Gastroesophageal sphincter (tissue), 4 donors: Measurements from ENCODE around the gene STRBP. TPM values are rescaled to one million over a fixed set of nuclear protein-coding genes. Genes with fewer than 3 reads are reported as not detected.

ENCODE experiments used
- ATAC-seq: fragments of 150-250 bp; one replicate; pipeline ENCODE4 v1.9.1; 2016; ENCODE audit warnings: mild to moderate bottlenecking, moderate library complexity
- H3K27ac ChIP-seq, 4 donors: fragments of 200-600 bp; sonication (generic) in 3 of 4; 1 replicate in 3 of 4; 2 replicates in 1 of 4; pipeline ENCODE4 v1.5.1; 2016 to 2019
- H3K27me3 ChIP-seq: fragments of 200-600 bp; sonication (generic); one replicate; pipeline ENCODE4 v1.5.1; 2019
- H3K36me3 ChIP-seq, 2 donors: fragments of 200-600 bp; sonication (generic); one replicate each; pipeline ENCODE4 v1.5.1; 2019; ENCODE audit warnings: control low read depth in 1 of 2
- H3K4me1 ChIP-seq, 3 donors: fragments of 200-600 bp; sonication (generic); 1 replicate in 2 of 3; 2 replicates in 1 of 3; pipeline ENCODE4 v1.5.1; 2016 to 2019; ENCODE audit warnings: control low read depth in 2 of 3
- H3K4me3 ChIP-seq, 2 donors: fragments of 200-600 bp; sonication (generic); one replicate each; pipeline ENCODE4 v1.5.1; 2019; ENCODE audit warnings: mild to moderate bottlenecking in 1 of 2, moderate library complexity in 1 of 2
- H3K9me3 ChIP-seq, 3 donors: fragments of 200-600 bp; sonication (generic); one replicate each; pipeline ENCODE4 v1.5.1; 2017 to 2019; ENCODE audit warnings: control low read depth in 2 of 3
- CTCF ChIP-seq, 4 experiments: fragments of 200-600 bp in 2 of 4; fragments of 450-650 bp in 2 of 4; sonication (generic) in 1 of 4; IDR thresholded peaks; one replicate each; pipeline ENCODE4 v1.5.1; 2017 to 2019; ENCODE audit warnings: antibody characterized with exemption in 4 of 4, mild to moderate bottlenecking in 2 of 4, moderate library complexity in 2 of 4
- EP300 ChIP-seq: sonication (generic); formaldehyde crosslinking; IDR thresholded peaks from one replicate; pipeline ENCODE4 v1.6.1; 2017; ENCODE audit warnings: antibody characterized with exemption, mild to moderate bottlenecking
- POLR2A ChIP-seq, 2 donors: fragments of 450-650 bp; IDR thresholded peaks; one replicate each; pipeline ENCODE4 v1.6.1; 2017; ENCODE audit warnings: antibody characterized with exemption in 2 of 2, mild to moderate bottlenecking in 2 of 2, moderate library complexity in 1 of 2
- POLR2AphosphoS5 ChIP-seq: sonication (generic); formaldehyde crosslinking; IDR thresholded peaks from one replicate; pipeline ENCODE4 v1.6.1; 2017; ENCODE audit warnings: antibody characterized with exemption
- WGBS, 2 donors: methylation state at CpG; one replicate each; pipeline ENCODE4 v1.1.5; 2018; ENCODE audit warnings: low coverage in 1 of 2; 5-methylcytosine and 5-hydroxymethylcytosine counted together
- total RNA-seq, 4 donors: library from RNA; depleted of rRNA; stranded (reverse); fragments of >200 nt; gene quantifications; one replicate each; pipeline ENCODE4 v1.1.0, GENCODE V29; 2016

Gene STRBP
- total RNA-seq, 4 donors from 2014 or later = 10.4 to 20.6 (median 14.8) TPM

- TF ChIP-seq EP300 (no peak), POLR2A (IDR thresholded peaks at IDR 0.05) (no peak), POLR2AphosphoS5 (no peak), CTCF (IDR thresholded peaks at IDR 0.05) (no peak)
- no peaks in the 10 kb centered on the region for H3K4me1 ChIP-seq
- no peaks in the 10 kb centered on the region for H3K9me3 ChIP-seq
- 82 to 97% methylated on average over 3 of the region's 3 CpGs for WGBS, 2 donors
- peaks cover 0 to 24% of the 10 kb centered on the region in 2 donors for H3K36me3 ChIP-seq
- no peaks in the 10 kb centered on the region for H3K27me3 ChIP-seq
- H3K27ac ChIP-seq = no peak overlapping the region
- H3K4me3 ChIP-seq = no peak overlapping the region
- no peak for ATAC-seq
These were observed 111.2 kb downstream of the STRBP start for GRCh38 chr9:123157221-123157620.

- WGBS, 2 donors = 70 to 80% methylated on average over 5 of the region's 5 CpGs
- no peak overlapping the region for H3K4me3 ChIP-seq
- H3K27me3 ChIP-seq = no peaks in the 10 kb centered on the region
- H3K4me1 ChIP-seq = no peaks in the 10 kb centered on the region
- H3K27ac ChIP-seq = no peak overlapping the region
- ATAC-seq = no peak
- TF ChIP-seq POLR2AphosphoS5 (no peak), POLR2A (IDR thresholded peaks at IDR 0.05) (no peak), EP300 (no peak), CTCF (IDR thresholded peaks at IDR 0.05) (no peak)
- peaks cover 0 to 14% of the 10 kb centered on the region in 2 donors for H3K36me3 ChIP-seq
- peaks cover 0 to 8% (median 0%) of the 10 kb centered on the region in 3 donors for H3K9me3 ChIP-seq
These were observed 117.5 kb downstream of the STRBP start for GRCh38 chr9:123150708-123151503.

GRCh38 chr9:123149067-123149466, 119.3 kb downstream of the STRBP start:
- ATAC-seq = no peak
- H3K4me1 ChIP-seq = no peaks in the 10 kb centered on the region
- TF ChIP-seq EP300 (no peak), POLR2AphosphoS5 (no peak), CTCF (IDR thresholded peaks at IDR 0.05) (no peak), POLR2A (IDR thresholded peaks at IDR 0.05) (no peak)
- 28 to 78% methylated on average over 1 of the region's 1 CpG for WGBS, 2 donors
- no peak overlapping the region for H3K27ac ChIP-seq
- H3K4me3 ChIP-seq = no peak overlapping the region
- H3K9me3 ChIP-seq = peaks cover 0 to 8% (median 0%) of the 10 kb centered on the region in 3 donors
- no peaks in the 10 kb centered on the region for H3K27me3 ChIP-seq
- peaks cover 0 to 14% of the 10 kb centered on the region in 2 donors for H3K36me3 ChIP-seq

- no peaks in the 10 kb centered on the region for H3K27me3 ChIP-seq
- H3K9me3 ChIP-seq = no peaks in the 10 kb centered on the region
- H3K4me1 ChIP-seq = no peaks in the 10 kb centered on the region
- TF ChIP-seq POLR2A (IDR thresholded peaks at IDR 0.05) (no peak), CTCF (IDR thresholded peaks at IDR 0.05) (no peak), POLR2AphosphoS5 (no peak), EP300 (no peak)
- ATAC-seq = no peak
- peaks cover 0 to 6% of the 10 kb centered on the region in 2 donors for H3K36me3 ChIP-seq
- 100% methylated on average over 2 of the region's 2 CpGs; no CpG with 5 or more reads in 1 of the 2 donors for WGBS, 2 donors
- H3K27ac ChIP-seq = no peak overlapping the region
- no peak overlapping the region for H3K4me3 ChIP-seq
These were observed 130.2 kb downstream of the STRBP start for GRCh38 chr9:123138163-123138562.

- Histone ChIP-seq H3K4me1 (no peaks in the 10 kb centered on the region), H3K9me3 (no peaks in the 10 kb centered on the region), H3K4me3 (no peak overlapping the region), H3K27me3 (no peaks in the 10 kb centered on the region), H3K36me3 (peaks cover 0 to 27% of the 10 kb centered on the region in 2 donors), H3K27ac (no peak overlapping the region)
- WGBS, 2 donors = 80 to 91% methylated on average over 5 of the region's 5 CpGs
- no peak for ATAC-seq
- TF ChIP-seq POLR2AphosphoS5 (no peak), POLR2A (IDR thresholded peaks at IDR 0.05) (no peak), CTCF (IDR thresholded peaks at IDR 0.05) (no peak), EP300 (no peak)
These were observed 133.0 kb downstream of the STRBP start for GRCh38 chr9:123135430-123135829.
